ENCODE measurements around the gene IQCH. TPM values are rescaled to one million over a fixed set of nuclear protein-coding genes. Genes with fewer than 3 reads are reported as not detected.

The IQCH gene
- total RNA-seq, 1 donor from 2014 or later = 5.2 TPM

DNA sequence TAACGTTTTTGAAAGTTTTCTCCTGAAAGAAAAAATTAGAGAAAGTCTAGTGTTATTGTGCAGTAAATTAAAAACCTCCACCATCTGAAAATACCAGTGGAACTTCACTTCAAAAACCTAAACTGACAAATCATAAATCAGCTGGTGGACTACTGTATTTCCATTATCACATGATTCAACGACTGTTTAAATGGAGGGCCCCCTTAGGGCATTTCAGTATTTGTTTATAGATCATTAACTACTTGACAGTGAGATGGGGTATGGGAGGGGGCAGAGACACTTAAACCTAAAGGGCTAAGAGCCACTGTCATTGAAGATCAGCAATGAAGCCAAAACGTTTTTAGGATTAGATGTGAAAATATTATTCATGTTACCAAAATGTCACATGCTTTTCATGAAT lies 257.6 kb downstream of the IQCH start:
- Mint-ChIP-seq H3K4me1 (ENCODE audit: low read depth) (no peaks in the 10 kb centered on the region), H3K4me3 (ENCODE audit: low read depth) (no peak overlapping the region), H3K27ac (no peak overlapping the region), H3K9me3 (ENCODE audit: low read depth) (no peaks in the 10 kb centered on the region), H3K36me3 (ENCODE audit: insufficient read depth) (peaks cover 15% of the 10 kb centered on the region), H3K27me3 (no peaks in the 10 kb centered on the region)
- TF ChIP-seq, protein P1, sequence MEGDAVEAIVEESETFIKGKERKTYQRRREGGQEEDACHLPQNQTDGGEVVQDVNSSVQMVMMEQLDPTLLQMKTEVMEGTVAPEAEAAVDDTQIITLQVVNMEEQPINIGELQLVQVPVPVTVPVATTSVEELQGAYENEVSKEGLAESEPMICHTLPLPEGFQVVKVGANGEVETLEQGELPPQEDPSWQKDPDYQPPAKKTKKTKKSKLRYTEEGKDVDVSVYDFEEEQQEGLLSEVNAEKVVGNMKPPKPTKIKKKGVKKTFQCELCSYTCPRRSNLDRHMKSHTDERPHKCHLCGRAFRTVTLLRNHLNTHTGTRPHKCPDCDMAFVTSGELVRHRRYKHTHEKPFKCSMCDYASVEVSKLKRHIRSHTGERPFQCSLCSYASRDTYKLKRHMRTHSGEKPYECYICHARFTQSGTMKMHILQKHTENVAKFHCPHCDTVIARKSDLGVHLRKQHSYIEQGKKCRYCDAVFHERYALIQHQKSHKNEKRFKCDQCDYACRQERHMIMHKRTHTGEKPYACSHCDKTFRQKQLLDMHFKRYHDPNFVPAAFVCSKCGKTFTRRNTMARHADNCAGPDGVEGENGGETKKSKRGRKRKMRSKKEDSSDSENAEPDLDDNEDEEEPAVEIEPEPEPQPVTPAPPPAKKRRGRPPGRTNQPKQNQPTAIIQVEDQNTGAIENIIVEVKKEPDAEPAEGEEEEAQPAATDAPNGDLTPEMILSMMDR (IDR thresholded peaks at IDR 0.05; ENCODE audit: unreplicated experiment) = no peak
- DNase-seq (ENCODE audit: low spot score, unreplicated experiment) = no peak

DNA sequence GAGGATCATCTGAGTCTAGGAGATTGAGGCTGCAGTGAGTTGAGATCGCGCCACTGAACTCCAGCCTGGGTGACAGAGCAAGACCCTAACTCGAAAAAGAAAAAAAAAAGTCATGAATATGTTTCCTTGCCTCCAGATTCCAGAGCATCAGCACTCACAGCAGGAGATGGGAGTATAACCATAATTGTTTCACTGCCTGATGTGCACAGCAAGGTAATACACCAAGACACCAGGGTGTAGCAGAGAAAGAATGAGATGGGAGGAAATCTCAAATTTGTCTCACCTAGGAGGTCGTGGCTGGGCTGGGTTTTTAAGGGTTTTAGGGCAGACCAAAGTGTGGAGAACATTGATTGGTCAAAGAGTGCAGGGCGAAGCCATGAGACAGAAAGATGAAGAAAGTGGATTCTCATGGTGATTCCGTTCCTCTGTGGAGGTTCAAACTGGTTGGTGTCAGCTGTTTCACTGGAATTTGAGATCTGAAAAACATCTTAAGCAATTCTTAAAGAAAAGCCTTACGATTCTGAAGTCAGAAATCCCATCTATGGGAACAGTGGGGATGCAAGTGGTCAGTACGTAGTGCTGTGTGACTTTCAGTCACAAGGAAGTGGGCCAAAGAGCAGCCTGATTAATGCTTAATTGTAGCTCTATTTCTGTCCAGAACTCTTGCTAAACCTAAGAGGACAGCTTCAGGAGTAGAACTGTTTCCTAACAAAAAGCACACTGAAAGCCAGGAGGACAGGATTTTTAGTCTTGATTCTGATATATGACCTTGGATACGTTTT lies 258.5 kb downstream of the IQCH start:
- TF ChIP-seq, protein P1 (IDR thresholded peaks at IDR 0.05; ENCODE audit: unreplicated experiment) = no peak
- H3K4me3 Mint-ChIP-seq (ENCODE audit: low read depth) = no peak overlapping the region
- no peaks in the 10 kb centered on the region for H3K9me3 Mint-ChIP-seq (ENCODE audit: low read depth)
- DNase-seq (ENCODE audit: low spot score, unreplicated experiment) = no peak
- no peak overlapping the region for H3K27ac Mint-ChIP-seq
- no peaks in the 10 kb centered on the region for H3K4me1 Mint-ChIP-seq (ENCODE audit: low read depth)
- no peaks in the 10 kb centered on the region for H3K27me3 Mint-ChIP-seq
- peaks cover 18% of the 10 kb centered on the region for H3K36me3 Mint-ChIP-seq (ENCODE audit: insufficient read depth)

DNA sequence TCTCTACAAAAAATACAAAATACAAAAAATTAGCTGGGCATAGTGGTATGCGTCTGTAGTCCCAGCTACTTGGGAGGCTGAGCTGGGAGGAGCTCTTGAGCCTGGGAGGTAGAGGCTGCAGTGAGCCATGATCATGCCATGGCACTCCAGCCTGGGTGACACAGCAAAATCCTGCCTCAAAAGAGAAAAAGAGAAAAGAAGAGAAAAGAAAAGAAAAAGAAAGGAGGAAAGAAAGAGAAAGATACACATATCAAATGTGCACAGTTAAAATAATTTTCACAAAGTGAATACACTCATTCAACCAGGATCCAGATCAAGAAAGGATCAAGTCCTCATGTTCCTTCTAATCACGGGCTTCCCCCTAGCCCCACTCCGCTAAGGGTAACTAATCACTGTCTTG lies 260.5 kb downstream of the IQCH start:
- TF ChIP-seq, protein P1 (IDR thresholded peaks at IDR 0.05; ENCODE audit: unreplicated experiment) = no peak
- H3K36me3 Mint-ChIP-seq (ENCODE audit: insufficient read depth) = peaks cover 21% of the 10 kb centered on the region
- H3K27me3 Mint-ChIP-seq = no peaks in the 10 kb centered on the region
- no peak overlapping the region for H3K27ac Mint-ChIP-seq
- H3K4me3 Mint-ChIP-seq (ENCODE audit: low read depth) = no peak overlapping the region
- H3K4me1 Mint-ChIP-seq (ENCODE audit: low read depth) = no peaks in the 10 kb centered on the region
- no peaks in the 10 kb centered on the region for H3K9me3 Mint-ChIP-seq (ENCODE audit: low read depth)
- DNase-seq (ENCODE audit: low spot score, unreplicated experiment) = no peak

DNA sequence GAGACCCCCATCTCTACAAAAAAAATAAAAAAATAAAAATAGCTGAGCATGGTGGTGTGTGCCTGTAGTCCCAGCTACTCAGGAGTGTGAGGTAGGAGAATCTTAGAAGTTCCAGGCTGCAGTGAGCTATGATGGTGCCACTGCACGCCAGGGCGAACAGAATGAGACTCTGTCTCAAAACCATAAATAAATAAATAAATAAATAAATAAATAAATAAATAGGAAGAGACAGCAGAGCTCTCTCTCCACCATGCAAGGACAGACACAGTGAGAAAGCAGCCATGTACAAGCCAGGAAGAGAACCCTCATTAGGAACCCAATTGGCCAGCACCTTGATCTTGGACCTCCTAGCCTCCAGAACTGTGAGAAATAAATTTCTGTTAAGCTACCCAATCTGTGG lies 261.0 kb downstream of the IQCH start:
- Mint-ChIP-seq H3K36me3 (ENCODE audit: insufficient read depth) (peaks cover 18% of the 10 kb centered on the region), H3K9me3 (ENCODE audit: low read depth) (no peaks in the 10 kb centered on the region), H3K4me3 (ENCODE audit: low read depth) (no peak overlapping the region), H3K27ac (no peak overlapping the region), H3K4me1 (ENCODE audit: low read depth) (no peaks in the 10 kb centered on the region), H3K27me3 (no peaks in the 10 kb centered on the region)
- TF ChIP-seq, protein P1 (IDR thresholded peaks at IDR 0.05; ENCODE audit: unreplicated experiment) = no peak
- no peak for DNase-seq (ENCODE audit: low spot score, unreplicated experiment)

DNA sequence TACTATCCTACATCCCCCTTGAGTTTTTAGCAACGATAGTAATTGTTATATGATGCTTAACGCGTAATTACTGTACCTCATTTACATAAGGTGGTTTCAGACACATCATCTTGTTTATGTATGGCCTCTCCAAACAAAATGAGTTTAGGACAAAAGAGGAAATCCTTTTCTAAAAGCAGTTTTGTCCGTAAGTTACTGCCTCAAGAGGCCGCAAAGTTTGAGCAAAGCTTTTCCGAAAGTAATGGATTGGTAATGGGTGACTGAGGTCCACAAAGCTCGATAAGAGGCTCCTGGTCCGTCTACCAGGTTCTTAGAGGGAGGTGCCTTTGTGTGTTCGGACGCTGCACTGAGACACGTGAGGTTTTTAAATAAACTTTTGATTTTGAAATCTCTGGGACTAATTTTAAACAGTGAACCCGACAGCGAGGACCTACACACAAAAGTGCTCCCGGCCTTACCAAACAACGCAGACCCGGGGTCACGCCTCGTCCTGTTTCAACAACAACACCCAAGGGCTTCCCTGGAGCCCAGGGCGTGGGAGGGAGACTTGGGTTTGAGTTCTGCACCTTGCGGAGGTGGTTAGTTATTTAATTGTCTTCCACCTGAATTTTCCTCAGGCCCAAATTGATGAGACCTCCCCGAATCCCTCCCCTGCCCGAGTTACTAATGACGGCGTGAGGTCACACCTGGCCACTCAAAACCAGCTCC lies 265.9 kb downstream of the IQCH start:
- TF ChIP-seq, protein P1 (IDR thresholded peaks at IDR 0.05; ENCODE audit: unreplicated experiment) = no peak
- Mint-ChIP-seq H3K36me3 (ENCODE audit: insufficient read depth) (peaks cover 6% of the 10 kb centered on the region), H3K4me3 (ENCODE audit: low read depth) (peak overlapping the region; percentile 81), H3K9me3 (ENCODE audit: low read depth) (no peaks in the 10 kb centered on the region), H3K4me1 (ENCODE audit: low read depth) (peaks cover 19% of the 10 kb centered on the region), H3K27me3 (no peaks in the 10 kb centered on the region), H3K27ac (peak overlapping the region; percentile 97)
- DNase-seq (ENCODE audit: low spot score, unreplicated experiment) = no peak
